ENCODE measurements around the gene PWWP2B.

Gene PWWP2B

GRCh38 chr10:132362151-132362611 lies 34.8 kb upstream of the PWWP2B start:
- DNase-seq (ENCODE audit: low read depth), result no peak
- no peak overlapping the region for H3K4me3 ChIP-seq (ENCODE audit: control insufficient read depth, low read depth, low read length)
- TF ChIP-seq, protein P1, sequence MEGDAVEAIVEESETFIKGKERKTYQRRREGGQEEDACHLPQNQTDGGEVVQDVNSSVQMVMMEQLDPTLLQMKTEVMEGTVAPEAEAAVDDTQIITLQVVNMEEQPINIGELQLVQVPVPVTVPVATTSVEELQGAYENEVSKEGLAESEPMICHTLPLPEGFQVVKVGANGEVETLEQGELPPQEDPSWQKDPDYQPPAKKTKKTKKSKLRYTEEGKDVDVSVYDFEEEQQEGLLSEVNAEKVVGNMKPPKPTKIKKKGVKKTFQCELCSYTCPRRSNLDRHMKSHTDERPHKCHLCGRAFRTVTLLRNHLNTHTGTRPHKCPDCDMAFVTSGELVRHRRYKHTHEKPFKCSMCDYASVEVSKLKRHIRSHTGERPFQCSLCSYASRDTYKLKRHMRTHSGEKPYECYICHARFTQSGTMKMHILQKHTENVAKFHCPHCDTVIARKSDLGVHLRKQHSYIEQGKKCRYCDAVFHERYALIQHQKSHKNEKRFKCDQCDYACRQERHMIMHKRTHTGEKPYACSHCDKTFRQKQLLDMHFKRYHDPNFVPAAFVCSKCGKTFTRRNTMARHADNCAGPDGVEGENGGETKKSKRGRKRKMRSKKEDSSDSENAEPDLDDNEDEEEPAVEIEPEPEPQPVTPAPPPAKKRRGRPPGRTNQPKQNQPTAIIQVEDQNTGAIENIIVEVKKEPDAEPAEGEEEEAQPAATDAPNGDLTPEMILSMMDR (conservative IDR thresholded peaks at IDR 0.05; ENCODE audit: control insufficient read depth, insufficient read depth, low read depth, low read length), result no peak

DNA sequence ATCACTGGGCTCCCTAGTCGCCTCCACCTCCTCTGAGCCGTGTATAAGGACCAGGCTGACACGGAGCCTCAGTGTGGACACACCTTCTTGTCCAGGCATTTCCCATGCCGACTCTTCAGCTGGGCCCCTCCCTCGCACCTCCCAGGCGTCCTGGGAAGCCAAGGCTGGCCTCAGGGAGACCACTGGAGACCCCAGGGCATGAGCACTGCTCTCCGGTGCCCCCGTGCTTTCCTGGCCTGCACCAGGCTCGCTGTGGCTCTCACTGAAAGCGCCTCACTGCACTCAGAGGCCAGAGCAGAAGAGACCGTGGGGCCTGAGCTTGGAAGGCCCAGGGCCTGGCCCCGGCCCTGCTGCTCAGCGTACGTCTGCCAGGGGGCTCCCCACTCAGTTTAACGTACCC lies 33.6 kb upstream of the PWWP2B start:
- TF ChIP-seq, protein P1 (conservative IDR thresholded peaks at IDR 0.05; ENCODE audit: control insufficient read depth, insufficient read depth, low read depth, low read length), result no peak
- no peak for DNase-seq (ENCODE audit: low read depth)

GRCh38 chr10:132363921-132364593 lies 32.9 kb upstream of the PWWP2B start:
- TF ChIP-seq, protein P1 (conservative IDR thresholded peaks at IDR 0.05; ENCODE audit: control insufficient read depth, insufficient read depth, low read depth, low read length), result no peak
- peak; percentile 26 for DNase-seq (ENCODE audit: low read depth)
- no peak overlapping the region for H3K4me3 ChIP-seq (ENCODE audit: control insufficient read depth, low read depth, low read length)

More for the DNA sequence above, 33.6 kb upstream of the PWWP2B start:
- no peak overlapping the region for H3K4me3 ChIP-seq (ENCODE audit: control insufficient read depth, low read depth, low read length)

GRCh38 chr10:132364594-132364970 lies 32.4 kb upstream of the PWWP2B start:
- TF ChIP-seq, protein P1 (conservative IDR thresholded peaks at IDR 0.05; ENCODE audit: control insufficient read depth, insufficient read depth, low read depth, low read length), result no peak
- peak; percentile 10 for DNase-seq (ENCODE audit: low read depth)
- H3K4me3 ChIP-seq (ENCODE audit: control insufficient read depth, low read depth, low read length), result no peak overlapping the region

- H3K4me3 ChIP-seq (ENCODE audit: control insufficient read depth, low read depth, low read length), result no peak overlapping the region
- TF ChIP-seq, protein P1 (conservative IDR thresholded peaks at IDR 0.05; ENCODE audit: control insufficient read depth, insufficient read depth, low read depth, low read length), result no peak
- no peak for DNase-seq (ENCODE audit: low read depth)
Observed at GRCh38 chr10:132365102-132365501, 31.9 kb upstream of the PWWP2B start.

DNA sequence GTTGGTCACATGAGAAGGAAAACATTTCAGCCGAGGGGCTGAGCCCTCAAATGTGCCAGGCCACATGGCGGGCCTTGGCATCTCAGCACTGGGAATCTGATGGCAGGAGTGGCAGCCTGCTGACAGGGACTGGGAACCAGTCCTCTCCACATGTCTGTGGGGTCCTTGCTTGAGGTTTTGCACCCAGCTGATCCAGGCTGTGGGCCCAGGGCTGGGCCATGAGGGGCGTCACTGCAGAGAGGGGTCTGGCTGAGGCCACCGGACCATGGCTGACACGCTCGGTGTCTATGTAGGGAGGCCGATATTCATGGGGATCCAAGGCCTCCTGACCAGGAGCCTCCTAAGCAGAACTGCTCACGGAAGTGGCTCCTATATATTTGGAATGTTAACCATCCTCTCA lies 31.0 kb upstream of the PWWP2B start:
- DNase-seq (ENCODE audit: low read depth), result no peak
- TF ChIP-seq, protein P1 (conservative IDR thresholded peaks at IDR 0.05; ENCODE audit: control insufficient read depth, insufficient read depth, low read depth, low read length), result no peak
- no peak overlapping the region for H3K4me3 ChIP-seq (ENCODE audit: control insufficient read depth, low read depth, low read length)

Data from fibroblast of mammary gland (primary cell).